EH (cell line): Measurements from ENCODE around the gene TEAD1.

ENCODE experiments used
- DNase-seq: peaks from one replicate; pipeline ENCODE4 v3.0.0-alpha.2; 2015; ENCODE audit warnings: low read depth

TEAD1 gene

DNA sequence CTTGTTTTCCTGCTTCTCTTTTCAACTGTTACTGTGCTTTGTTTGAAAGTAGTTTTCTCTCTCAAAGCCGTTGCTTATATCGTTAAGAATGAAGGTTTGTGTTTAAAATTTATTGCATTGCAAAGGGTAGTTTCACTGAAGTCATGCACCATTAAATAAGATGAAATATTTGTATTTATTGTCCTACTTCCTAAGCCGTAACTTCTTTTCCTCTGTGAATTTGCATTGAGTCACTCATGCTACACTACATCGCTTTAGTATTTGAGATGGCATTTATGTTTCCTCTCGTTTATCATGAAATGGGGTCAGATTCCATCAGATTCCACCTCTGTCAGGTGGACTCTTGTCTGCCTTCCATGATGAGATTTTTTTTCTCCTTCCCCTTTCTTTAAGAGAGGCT, 269.1 kb downstream of the TEAD1 start:
- DNase-seq = no peak

GRCh38 chr11:12944889-12945288, 270.7 kb downstream of the TEAD1 start:
- DNase-seq = no peak

DNA sequence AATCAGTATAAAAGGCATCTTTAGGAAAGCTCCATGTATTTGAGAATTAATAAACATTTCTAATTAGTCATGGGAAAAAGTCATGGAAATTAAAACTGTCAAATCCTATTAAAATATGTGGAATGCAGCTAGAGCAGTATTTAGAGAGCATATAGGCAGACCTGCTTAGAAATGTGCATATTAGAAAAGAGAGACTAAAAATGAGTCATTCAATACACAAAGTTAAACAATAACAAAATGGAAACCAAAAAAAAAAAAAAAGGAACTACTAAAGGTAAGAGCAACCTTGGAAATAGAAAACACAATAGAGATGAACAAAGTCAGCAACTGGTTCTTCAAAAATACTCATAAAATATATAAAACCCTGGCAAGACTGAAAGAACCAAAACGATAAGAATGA, 275.2 kb downstream of the TEAD1 start:
- peak; percentile 29 for DNase-seq

DNA sequence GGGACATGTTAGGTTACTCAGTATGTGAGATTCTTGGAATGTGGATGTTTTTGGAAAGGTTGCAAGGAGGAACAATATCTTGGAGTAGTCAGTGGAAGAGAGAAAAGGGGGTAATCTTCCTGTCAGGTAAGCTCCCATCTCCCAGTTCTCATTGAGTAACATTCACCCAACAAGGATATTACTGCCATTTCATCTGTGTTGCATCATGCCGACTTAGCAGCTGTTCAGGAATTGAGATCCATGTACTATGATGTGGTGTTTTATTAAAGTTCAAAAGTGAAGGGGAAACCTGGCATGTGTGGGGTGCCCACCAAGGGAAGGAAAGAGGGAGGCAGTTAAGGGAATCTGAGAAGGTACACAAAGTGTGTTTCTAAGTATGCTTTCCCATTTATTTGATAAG, 276.4 kb downstream of the TEAD1 start:
- peak; percentile 36 for DNase-seq

- DNase-seq = no peak
Observed at GRCh38 chr11:12951376-12951775, 277.2 kb downstream of the TEAD1 start.

DNA sequence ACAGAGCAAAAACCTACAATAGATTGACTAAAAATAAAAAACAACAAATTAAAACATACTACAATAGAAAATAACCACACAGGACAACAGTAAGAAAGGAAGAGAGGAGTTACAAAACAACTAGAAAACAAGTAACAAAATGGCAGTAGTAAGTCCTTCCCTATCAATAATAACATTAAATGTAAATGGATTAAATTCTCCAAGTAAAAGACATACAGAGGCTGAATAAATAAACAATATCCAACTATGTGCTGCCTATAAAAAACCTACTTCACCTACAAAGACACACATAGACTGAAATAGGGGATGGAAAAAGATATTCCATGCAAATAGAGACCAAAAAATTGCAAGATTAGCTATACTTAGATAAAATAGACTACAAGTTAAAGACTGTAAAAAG, 277.9 kb downstream of the TEAD1 start:
- DNase-seq = no peak

- no peak for DNase-seq
Observed at GRCh38 chr11:12958986-12959385, 284.8 kb downstream of the TEAD1 start.

GRCh38 chr11:12961615-12962014, 287.4 kb downstream of the TEAD1 start:
- peak; percentile 33 for DNase-seq

DNA sequence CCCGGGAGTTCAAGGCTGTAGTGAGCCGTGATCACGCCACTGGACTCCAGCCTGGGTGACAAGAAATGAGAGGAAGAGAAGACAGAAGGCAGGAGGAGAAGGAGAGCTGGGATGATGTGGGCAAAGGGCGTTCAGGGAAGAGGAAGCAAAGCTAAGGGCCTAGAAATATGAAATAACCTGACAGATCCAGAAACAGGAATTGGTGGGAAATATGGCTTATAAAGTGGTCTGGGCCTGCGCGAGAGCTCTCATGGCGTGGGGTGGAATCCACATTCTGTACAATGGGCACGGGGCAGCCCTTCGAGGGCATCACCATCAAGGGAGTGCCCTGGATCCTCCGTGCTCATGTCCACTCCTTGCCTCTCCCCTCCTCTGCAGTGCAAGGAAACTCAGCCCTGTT, 288.1 kb downstream of the TEAD1 start:
- DNase-seq = no peak

- no peak for DNase-seq
Observed at GRCh38 chr11:12963051-12963450, 288.8 kb downstream of the TEAD1 start.

DNA sequence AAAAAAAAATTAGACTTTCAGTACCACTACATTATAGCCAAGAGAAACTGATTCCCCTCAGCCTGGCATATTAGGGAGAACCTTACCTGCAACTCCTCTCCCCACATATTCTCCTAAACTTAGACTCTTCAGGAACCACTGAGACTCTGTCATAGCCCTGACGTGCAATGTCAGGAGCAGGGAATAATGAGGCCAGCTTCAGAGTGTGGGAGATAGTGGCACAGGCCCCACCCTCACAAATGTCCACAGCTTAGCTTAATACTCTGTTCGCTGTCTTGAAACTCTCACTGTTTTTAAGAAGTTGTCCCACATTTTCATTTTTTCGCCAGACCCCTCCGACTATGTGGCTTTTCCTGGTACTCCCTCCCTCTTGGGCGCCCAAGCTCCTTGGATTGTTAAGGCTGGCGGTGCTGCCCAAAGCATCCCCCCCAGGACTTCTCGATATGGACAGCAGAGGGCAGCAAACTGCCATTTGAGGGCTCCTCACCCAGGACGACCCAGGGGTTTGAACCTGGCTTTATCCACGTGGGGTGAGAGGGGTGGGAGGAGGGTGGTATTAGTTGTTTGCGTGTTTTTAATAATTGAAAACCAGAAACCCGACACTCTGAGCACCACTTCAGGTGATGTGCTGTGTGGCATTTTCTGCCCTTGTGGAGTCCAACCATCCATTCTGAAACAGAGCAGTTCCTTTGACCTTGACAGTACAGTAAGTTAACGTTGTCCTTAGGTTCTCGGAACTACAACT, 289.7 kb downstream of the TEAD1 start:
- peak; percentile 64 for DNase-seq

GRCh38 chr11:12964650-12965049, 290.4 kb downstream of the TEAD1 start:
- DNase-seq = no peak

GRCh38 chr11:12966002-12966401, 291.8 kb downstream of the TEAD1 start:
- no peak for DNase-seq

DNA sequence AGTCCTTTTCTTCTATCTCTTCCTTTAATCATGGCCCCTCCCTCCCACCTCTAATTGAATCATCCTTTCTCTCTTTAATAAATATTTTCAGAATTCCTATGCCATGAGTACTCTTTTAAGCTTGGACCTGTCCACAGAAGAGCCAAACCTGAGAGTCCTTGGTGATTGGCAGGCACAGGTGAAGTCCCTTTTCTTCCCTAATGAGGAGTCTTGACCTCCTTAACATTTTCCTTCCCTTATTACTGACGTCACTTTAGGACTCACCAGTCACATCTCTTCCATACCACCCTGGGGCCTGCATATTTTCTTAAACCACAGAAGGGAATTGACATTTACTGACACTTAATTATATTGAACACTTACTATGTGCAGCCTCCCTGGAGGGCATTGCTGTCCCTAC, 293.9 kb downstream of the TEAD1 start:
- peak; percentile 39 for DNase-seq

GRCh38 chr11:12968826-12969225, 294.6 kb downstream of the TEAD1 start:
- no peak for DNase-seq

GRCh38 chr11:12971955-12972354, 297.7 kb downstream of the TEAD1 start:
- DNase-seq = no peak

DNA sequence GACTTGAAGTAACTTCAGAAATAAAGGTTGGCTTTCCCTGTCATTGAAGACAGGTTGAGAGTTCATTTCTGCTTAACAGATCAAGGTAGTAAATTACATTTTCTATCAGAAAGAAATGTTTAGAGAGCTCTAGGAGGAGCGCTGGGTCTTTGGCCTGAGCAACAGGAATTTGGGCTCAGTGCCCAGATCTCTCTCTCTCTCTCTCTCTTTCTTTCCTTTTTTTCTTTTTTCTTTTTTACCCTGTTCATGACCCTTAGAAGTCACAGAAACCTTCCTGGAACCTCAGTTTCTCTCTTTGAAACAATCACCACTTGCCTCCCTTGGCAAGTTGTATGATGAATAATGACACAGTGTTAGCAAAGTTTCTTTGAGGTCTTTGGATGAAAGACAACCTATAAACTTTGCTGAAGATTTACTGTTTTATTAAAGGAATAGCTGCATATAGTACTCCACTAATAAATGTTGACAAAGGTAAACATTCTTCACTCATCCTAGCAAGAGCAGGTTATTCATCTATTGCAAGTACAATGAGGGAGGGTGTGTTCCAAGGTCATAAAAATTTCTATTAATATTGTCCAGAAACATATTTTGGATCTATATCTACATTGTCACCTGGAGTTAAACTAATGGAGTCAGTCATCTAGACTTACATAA, 299.4 kb downstream of the TEAD1 start:
- DNase-seq = no peak

- DNase-seq = no peak
Observed at GRCh38 chr11:12975195-12975594, 301.0 kb downstream of the TEAD1 start.

DNA sequence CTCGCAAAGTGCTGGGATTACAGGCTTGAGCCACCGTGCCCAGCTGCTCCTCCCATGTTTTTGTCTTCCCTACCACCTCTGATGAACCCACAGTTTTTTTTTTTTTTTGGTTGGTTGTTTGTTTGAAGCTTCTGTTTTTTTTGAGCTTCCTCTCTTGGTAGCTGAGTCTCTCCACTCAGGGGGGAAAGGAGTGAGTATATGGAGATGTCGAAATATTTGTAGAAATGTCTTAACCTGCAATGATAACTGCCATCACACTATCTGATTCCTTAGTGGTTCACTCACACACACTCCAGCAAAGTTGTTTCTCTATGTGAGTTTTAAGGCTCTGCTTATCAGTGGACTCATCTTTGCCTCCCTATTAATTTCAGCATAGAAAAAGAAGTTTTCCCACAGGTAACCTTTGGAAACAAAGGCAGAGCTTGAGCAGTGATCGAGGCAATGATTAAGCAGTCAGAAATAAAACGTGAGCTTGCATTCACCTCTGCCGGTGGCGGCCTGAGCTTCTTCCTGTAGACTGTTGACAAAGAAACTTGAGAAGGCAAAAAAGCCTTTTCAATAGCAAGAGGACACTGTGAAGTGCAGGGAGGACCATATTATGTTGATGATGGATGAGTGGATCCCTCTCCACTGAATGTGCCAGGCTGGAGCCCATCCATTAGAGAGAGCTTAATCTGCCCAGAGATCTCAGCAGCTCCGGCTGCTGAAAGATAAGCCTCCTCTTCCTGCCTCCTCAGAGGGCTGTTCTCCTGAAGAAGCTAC, 305.9 kb downstream of the TEAD1 start:
- DNase-seq = no peak

DNA sequence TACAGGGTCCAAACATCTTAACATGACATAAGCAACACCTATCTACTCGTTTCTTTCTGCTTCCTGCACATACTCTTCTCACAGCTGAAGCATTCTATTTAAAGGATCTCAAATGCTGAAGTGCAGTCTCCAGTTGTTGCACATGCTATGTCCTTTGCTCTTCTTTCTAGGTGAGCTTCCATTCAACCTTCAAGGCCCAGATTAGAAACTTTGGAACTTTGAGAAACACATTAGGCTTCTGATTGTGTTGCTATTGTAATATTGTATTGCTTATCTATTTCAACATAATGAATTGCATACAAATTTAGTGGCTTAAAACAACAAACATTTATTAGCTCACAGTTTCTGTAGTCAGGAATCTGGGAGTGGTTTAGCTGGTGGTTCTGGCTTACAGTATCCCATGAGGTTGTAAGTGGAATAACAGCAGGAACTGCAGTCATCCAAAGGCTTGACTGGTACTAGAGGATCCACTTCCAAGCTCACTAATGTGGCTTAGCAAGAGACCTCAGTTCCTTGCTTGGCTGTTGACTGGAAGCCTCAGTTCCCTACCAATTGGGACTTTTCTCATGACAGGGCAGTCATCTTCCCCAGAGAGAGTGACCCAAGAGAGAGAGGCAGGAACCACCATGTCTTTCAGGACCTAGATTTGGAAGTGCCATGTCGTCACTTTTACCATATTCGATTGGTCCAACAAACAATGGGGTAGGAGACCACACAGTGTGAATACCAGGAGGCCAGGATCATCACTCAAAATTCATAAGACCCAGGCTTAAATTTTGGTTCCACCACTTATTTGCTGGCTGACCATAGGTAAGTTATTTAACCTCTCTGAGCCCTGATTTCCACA, 307.7 kb downstream of the TEAD1 start:
- peak; percentile 27 for DNase-seq

DNA sequence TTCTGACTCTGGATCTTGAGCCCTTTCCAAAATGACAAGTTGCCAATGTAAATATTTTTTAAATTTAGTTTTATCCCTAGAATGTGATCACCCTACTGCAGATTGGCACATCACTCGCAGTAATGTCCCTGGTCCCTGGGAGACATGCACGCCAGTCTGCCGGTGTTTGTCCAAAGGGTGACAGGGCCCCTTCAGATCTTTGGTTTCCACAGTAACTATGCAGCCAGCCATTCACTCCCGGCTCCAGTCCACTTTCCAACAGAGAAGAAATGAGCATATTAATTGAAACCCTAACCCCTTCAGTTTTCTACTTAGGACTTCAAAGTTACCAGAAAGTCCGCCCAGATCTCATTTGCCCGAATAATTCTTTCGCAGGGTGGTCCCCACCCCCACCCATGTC, 309.1 kb downstream of the TEAD1 start:
- DNase-seq = no peak

DNA sequence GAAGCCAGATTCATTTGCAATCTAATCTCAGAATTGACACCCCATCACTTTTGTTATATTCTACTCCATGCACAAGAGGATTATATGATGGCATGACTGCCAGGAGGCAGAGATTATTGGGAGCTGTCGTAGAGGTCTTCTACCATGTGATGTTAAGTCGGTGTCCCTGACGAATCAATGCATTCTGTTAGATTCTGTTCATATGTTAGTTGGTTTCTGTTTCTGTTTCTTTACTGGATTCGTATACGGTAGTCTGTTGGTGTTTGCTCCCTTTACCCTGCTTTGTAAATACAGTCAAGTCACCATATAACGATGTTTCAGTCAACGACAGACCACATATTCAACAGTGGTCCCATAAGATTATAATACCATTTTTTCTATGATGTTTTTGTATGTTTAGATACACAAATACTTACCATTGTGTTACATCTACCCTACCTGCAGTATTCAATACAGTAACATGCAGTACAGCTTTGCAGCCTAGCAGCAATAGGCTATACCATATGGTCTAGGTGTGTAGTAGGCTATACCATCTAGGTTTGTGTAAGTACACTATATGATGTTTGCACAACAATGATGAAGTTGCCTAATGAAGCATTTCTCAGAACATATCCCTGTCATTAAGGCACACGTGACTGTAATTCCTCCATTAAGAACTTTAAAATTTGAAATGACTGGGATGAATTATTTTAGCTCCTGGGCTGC, 312.1 kb downstream of the TEAD1 start:
- no peak for DNase-seq
